ENCODE data around the gene CNTFR. TPM values are rescaled to one million over a fixed set of nuclear protein-coding genes. Genes with fewer than 3 reads are reported as not detected.
"Not testable (repeated sequence)": the region's sequence is repeated elsewhere in the genome, so short reads cannot be mapped to it uniquely, and the experiment has no call there.

The CNTFR gene, protein sequence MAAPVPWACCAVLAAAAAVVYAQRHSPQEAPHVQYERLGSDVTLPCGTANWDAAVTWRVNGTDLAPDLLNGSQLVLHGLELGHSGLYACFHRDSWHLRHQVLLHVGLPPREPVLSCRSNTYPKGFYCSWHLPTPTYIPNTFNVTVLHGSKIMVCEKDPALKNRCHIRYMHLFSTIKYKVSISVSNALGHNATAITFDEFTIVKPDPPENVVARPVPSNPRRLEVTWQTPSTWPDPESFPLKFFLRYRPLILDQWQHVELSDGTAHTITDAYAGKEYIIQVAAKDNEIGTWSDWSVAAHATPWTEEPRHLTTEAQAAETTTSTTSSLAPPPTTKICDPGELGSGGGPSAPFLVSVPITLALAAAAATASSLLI
- polyA plus RNA-seq (2013, experiment 1 of 2; ENCODE audit: insufficient read length): 0.32 TPM
- 0.55 TPM for polyA plus RNA-seq (2013, experiment 2 of 2; ENCODE audit: insufficient read length)

DNA sequence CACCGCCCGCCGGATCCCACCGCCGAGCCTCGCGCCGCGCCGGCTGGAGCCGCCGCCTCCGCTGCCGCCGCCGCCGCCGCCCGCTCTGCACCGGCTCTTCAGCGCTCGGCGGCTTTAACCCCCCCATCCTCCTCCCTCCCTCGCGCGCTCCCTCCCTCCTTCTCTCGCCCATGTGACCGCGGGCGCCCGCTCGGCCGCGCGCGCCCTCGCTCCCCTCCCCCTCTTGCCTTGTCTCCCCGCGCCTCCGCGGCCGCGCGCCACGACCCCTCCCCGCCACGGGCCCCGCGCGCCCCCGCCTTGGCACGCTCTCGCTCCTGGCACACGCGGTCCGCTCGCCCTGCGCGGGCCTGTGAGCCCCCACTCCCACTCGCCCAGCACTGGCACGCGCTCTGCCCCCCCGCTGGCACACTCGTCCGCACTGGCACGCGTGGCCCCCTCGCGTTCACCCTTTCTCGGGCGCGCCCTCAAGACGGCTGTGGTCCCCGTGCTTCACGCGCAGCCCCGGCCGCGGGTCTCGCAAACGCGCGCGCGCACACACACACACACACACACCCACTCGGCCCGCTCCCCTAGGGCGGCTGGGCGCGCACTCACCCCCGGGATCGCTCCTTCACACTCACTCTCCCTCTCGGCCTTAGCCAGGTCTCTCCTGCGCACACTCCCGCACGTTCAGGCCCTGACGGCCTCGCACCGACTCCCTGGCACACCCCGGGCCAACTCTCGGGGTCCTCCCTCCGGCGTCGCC, at the start of gene CNTFR:
Gene CNTFR (minus strand): TSS at position 89 of the 745 bp plus-strand sequence. CDS start 20,743 bp downstream, outside the sequence.
- no peak for DNase-seq

DNA sequence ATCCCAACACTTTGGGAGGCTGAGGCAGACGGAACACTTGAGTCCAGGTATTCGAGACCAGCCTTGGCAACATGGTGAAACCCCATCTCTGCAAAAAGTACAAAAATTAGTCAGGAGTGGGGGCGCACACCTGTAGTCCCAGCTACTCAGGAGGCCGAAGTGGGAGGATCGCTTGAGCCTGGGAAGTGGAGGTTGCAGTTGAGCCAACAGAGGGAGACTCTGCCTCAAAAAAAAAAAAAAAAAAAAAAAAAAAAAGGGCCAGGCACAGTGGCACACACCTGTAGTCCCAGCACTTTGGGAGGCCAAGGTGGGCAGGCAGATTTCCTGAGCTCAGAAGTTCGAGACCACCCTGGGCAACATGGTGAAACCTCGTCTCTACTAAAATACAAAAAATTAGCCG, 49.8 kb upstream of the CNTFR start:
- DNase-seq: not testable (repeated sequence)

DNA sequence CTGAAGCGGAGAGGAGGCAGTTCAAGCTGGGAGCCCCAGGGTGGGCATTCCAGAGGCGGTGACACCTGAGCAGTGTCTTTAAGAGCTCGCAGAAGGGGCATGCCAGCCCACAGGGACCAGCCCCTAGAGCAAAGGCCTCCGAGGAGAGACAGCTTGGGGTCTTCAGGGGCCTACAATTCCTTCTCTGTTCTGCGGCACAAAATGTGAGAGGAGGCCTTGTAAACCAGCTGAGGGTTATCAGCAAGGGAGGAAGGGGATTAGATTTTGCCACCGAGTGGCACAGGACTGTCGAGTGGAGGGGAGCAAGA, 48.6 kb upstream of the CNTFR start:
- DNase-seq: no peak

DNA sequence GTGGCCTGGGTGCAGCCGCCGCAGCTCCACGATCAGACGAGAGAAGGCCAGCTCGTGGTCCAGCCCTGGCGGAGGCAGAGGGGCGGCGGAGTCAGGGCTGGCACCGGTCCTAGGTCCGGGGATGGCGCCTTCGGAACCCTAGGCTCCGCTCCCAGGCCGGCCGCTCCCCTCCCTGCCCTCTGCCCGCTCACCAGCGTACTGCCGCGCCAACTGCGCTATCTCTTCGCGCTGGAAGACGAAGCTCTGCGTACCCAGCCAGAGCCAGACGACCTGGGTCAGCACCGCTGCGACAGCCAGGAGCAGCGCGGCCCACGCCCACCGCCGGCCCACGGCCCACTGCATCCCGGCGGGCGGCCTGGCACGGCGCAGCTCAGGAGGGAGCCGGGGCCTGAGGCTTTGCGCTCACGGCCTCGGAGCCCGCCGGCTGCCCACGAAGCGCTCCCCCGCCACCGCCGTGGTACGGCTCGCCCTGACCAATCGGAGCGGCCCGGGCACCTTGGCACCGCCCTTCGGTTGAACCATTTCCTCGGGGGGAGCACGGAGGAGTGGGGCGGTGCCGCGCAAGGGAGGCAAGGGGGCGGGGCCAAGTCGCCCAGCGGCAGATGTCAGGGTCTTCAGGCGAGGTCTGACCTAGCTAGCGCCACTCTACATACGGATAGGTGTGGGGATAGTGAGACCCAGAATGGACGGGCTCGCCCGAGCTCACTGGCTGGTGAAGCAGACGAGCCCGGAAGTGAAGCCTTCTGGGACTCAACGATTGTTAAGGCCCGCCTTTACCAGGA, 48.0 kb upstream of the CNTFR start, which contains the start of gene SIGMAR1:
Gene SIGMAR1 (minus strand): TSS at position 432 of the 782 bp plus-strand sequence. CDS start 90 bp downstream, at position 342.
- peak; percentile 95 for DNase-seq

DNA sequence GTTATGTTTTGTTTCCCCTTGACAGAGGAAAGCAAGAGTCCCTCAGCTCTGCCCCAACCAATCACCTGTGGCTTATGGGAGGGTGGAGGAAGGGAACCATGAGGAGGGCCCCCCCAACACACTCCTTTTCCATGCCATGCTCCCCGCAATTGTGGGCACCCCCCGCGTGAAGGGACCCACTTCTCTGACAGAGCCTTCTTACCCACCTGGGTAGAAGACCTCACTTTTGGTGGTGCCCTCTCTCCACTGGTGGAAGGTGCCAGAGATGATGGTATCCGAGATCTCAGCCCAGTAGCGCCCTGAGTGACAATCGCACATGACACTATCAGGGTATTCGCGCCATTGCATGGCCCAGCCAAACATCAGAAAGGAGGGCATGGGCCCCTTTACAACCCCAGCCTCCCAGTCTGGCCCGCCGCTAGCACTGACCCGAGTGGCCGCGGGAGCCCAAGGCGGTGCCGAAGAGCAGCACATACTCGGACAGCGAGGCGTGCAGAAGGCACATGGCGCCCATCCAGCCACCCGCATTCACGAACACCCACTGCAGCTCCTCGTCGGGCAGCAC, 47.3 kb upstream of the CNTFR start:
- DNase-seq: no peak

DNA sequence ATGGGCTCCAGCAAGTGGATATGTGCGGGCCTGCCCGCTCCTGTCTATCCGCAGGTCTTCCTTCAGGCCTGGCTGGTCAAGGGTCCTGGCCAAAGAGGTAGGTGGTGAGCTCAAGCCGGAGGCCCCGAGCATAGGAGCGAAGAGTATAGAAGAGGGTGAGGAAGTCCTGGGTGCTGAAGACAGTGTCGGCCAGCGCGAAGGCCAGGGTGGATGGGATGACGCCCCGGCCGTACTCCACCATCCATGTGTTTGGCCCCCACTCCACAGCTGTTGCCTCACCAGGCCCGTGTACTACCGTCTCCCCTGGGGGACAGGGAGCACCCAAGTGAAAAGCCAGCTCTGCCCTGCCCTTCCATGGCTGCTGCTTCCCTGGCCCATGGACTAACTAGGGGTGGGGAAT, 46.0 kb upstream of the CNTFR start:
- DNase-seq: no peak

DNA sequence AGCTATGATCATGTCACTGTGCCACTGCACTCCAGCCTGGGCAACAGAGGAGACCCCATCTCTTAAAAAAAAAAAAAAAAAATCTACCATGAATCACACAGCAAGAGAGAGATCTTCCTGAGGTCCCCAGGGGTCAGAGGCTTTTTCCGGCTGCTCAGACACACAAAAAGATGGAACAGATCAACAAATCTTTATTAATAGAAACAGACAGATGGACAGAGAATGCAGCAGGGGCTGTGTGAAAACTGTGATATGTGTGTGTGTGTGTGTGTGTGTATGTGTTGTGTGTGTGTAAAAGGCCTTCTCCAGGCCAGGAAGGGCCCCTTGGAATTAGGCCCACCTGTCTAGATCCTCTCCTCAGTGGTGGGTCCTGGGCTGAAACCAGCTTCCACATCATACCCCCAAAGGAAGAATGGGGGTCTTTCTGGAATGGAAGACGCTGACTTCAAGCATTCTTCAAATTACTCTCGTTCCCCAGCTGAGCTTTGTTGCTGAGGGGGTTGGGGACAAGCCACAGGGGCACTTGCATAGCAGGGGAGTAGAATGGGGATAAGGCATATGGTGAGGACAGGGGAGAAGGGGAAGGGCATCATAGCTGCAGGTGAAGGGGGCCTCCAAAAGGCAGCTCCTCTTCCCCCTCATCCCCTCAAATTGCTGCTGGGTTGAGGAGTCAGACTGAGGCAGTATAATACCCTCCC, 45.2 kb upstream of the CNTFR start:
- DNase-seq: no peak

DNA sequence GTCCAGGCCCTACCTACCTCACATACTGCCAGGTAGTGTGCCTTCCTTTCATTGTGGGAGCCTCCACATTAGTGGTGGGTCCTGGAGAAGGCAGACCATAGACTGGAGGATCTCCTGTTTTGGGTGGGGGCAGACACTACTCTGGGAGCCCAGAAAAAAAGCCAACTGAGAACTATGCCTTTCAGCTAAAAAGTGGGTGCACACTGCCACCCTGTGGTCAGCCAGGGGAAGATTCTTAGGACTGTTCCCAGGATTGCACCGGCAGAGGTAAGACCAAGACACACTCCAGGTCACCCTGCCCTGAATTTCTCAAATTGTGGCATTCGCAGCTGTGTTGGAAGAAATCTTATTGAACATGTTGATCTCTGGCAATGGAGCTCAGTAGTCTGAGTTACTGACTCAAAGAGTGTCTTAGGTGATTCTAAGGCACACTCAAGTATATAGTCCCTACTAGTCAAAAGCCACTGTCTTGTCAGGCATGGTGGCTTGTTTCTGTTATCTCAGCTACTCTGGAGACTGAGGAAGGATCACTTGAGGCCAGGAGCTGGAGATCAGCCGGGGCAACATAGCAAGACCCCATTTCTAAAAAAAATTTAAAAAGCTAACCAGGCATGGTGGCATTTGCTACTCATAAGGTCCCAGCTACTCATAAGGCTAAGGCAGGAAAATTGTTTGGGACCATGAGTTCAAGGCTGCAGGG, 44.5 kb upstream of the CNTFR start:
- peak; percentile 61 for DNase-seq

DNA sequence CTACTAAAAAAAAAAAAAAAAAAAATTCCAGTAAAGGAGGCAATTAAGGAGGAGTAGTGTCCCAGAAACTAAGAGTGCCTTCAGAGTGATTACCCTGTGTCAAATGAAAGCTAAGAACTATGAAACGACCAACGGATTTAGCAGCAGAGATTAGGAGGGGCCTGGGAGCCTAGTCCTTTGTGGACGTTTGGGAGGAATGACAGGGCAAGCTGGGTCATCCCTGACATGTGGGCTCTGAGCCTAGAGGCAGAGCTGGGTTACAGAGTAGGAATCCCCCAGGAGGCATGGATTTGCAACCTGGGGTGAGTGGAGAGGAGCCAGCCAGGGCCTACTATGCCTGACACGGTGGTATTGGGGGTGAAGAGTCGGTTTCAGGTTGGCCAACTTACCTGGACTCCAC, 43.6 kb upstream of the CNTFR start:
- DNase-seq: no peak

DNA sequence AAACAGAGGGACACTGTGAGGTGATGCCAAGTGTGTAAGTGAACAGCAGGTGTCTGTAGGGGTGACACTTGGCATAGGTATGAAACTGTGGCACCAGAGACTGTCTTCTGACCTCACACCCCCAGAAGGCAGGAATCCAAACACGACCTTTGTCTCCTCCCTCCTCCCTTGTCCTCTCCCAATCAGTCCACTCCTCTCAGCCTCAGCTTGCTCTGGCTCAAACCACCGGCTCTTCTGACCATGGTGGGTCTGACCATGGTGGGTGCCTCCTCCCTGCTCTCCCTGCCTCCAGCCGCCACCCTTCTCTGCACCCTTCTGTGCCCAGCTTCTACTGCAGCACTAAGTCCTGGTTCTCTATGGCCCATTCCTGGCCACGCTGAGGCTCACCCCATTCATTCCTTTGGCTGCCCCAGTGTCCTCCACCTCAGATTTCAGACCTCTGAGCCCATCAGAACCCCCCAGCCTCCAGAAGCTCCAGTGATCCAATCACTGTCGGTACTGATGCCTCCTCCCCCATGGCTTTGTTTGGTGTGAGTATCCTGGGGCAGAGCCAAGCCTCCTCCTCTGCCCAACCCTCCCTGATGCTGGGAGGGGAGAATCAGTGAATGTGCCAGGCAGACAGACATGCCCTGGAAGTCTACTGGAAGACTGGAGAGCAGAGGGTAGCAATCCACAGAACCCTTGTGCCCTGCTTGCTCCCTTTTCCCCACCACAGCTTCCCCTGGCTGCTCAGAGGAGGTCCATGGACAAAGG, 41.1 kb upstream of the CNTFR start:
- no peak for DNase-seq

DNA sequence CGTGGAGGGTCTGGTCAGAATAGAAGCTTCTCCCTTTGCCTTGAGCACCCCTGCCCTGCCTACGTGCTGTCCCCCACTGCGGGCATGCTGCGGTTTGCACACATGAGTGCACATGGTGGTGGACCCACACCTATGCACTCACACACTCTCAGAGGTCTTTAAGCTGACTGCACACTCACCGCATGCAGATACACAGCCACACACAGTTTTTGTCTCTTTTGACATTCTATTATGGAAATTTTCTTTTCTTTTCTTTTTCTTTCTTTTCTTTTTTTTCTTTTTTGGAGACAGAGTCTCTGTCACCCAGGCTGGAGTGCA, 39.9 kb upstream of the CNTFR start:
- no peak for DNase-seq

DNA sequence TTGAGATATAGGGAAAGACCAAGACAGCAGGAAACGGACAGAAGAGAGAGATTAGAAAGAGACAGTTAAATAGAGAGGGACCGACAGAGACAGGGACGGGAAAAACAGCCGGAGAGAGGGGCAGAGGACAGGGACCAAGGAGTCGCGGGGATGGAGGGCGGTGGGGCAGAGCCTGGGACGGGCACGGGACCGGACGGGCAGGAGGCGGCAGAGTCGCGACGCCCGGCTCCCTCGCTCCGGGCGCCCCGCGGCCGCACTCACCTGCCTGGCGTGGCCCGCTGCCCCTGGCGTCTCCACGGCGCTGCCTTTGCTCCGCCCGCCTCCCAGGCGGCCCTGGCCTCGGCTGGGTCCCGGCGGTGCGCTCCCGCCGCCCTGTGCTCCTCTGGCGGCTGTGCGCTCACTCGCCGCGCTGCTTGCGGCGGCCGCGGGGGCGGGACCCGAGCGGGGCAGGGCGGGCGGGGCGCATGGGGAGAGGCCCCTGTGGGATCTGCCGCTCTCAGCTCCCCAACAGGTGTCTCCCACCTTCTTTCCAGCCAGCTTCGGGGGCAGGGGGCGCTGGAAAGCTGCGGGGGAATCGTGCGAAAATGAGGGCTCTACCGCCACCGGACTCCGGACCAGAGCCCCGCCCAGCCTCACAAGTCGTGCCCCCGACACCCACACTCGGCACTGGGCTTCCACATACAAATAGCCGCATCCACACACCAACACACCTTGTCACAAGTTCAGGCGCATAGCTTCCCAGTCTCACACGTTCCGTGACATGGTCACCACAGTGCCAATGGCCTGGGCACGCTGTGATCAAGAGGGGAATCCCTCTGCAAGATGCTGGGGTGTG, 39.3 kb upstream of the CNTFR start, which contains the start of gene ARID3C:
Gene ARID3C (minus strand): TSS at position 411 of the 835 bp plus-strand sequence. CDS start 1,052 bp downstream, outside the sequence.
- no peak for DNase-seq

DNA sequence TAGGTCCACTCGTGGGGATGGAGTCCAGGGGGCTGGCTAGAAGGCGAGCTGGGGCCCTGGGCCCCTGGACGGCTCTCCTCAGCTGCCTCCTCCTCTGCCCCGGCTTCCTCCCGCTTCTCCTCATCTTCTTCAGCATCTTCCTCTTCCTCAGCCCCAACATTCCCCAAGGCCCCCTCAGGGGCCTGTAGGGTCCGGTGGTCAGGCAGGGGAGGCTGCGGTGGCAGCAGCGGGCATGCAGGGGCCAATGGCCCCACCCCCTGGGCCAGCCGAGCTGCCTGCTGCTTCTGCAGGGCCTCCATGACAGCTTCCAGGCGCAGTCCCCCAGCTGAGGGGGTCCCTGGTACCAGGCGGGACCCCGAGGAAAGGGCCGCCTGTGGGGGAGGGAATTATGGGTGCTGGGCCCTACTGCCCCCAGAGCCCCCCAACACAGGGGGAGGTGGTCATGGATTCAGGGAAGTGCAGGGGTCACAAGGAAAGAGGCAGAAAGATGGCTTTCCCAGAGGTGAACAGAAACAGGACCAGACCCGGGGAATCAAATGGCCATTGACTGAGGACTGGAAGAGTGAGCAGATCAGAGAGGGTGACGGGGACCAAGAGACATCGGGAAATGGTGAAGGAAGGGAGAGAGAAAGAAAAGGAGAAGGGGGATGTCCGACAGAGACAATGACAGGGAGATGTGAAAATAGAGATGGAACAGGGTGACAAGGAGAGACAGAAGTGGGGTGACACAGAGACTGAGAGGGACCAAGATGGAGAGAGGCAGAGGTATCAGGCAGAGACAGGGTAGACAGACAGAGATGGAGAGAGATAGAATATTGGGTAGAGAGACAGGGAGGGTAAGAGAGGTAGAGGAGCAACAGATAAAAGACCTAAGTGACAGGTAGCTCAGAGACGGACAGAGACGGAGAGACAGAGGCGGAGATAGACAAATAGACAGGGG, 38.5 kb upstream of the CNTFR start:
- no peak for DNase-seq

DNA sequence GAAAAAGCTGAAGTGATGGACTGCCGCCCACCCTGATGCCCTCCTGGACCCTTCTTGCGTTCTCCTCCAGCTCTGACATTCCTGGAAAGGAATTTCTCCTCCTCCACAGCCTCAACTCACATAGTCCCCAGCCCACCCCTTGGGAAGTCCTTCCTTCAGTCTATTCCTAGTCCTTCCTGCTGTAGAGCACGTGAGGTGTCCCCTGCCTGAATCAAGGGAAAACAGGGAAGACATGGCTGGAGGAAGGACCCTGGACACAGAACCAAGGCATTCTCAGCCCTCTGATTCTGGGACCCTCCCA, 35.6 kb upstream of the CNTFR start:
- no peak for DNase-seq

DNA sequence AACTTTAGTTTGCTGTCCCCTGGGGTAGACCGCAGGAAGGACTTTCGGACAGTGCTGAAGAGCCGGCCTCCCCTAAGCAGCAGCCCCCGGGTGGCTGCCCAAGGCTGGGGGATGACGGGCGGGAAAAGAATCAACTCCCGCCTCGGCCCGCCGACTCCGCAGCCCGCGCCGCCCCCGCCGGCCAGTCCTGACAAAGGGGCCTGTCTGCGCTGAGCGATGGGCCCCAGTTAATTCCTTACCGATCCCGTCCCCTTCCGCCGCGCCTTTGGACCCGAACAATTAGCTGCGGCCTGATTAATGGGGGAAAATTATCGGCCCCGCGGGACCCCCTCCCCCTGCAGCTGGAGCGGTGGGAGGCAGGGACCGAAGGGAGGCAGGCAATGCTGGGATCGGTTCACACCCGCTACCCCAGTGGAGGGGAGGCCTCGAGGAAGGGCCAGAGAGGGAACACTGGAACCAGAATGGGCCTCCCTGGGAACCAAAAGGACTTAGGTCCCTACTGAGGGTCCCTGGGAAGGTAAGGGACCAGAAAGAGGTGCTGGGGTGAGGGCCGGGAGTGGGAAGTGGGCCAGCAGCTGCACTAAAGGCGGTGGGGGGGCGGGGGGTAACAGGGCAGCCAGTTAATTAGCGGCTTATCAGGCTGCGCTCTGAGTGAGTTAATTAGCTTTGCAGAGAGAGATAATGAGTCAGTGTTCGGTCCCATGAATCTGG, 35.1 kb upstream of the CNTFR start:
- no peak for DNase-seq

DNA sequence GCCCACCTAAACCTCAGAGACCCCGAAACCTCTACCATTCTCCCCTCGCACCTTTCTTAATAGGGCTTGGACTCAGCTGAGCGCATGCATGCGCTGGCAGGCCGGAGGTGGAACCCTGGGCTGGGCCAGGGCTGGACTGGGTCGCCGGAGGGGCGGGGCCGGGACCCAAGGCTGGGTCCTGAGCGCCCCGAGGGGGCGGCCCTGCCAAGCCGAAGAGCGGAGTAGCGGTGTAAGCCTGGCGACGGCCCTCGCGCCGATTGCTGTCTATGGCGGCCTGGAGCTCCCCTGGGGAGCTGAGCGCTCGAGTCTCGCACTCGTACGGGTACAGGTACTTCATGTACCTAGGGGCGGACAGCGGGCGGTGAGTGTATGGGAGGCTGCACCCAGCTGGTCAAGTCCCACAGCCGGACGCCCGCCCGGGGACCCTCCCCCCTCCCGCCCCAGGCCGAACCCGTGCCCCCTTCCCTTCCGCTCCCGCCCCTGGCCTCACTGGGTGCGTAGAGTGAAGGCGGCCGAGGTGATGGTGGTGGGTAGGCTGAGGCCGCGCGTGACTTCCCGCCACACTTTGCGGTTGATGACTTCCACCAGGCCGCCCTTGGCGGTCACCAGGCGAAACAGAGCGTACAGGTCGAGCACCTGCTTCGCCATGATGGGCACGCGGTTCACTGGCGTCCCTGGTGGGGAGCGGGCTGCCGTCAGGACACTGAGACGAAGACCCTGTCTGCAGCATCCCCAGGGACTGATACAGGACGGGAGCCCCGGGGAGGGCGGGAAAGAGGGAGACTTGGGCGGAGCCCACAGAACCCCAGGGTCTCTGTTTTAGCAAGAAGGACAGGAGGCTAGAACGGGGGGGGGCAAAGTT, 34.1 kb upstream of the CNTFR start:
- no peak for DNase-seq

Data from fibroblast of skin of back (primary cell).